ENCODE results near the gene ARHGAP20.

The ARHGAP20 gene, protein sequence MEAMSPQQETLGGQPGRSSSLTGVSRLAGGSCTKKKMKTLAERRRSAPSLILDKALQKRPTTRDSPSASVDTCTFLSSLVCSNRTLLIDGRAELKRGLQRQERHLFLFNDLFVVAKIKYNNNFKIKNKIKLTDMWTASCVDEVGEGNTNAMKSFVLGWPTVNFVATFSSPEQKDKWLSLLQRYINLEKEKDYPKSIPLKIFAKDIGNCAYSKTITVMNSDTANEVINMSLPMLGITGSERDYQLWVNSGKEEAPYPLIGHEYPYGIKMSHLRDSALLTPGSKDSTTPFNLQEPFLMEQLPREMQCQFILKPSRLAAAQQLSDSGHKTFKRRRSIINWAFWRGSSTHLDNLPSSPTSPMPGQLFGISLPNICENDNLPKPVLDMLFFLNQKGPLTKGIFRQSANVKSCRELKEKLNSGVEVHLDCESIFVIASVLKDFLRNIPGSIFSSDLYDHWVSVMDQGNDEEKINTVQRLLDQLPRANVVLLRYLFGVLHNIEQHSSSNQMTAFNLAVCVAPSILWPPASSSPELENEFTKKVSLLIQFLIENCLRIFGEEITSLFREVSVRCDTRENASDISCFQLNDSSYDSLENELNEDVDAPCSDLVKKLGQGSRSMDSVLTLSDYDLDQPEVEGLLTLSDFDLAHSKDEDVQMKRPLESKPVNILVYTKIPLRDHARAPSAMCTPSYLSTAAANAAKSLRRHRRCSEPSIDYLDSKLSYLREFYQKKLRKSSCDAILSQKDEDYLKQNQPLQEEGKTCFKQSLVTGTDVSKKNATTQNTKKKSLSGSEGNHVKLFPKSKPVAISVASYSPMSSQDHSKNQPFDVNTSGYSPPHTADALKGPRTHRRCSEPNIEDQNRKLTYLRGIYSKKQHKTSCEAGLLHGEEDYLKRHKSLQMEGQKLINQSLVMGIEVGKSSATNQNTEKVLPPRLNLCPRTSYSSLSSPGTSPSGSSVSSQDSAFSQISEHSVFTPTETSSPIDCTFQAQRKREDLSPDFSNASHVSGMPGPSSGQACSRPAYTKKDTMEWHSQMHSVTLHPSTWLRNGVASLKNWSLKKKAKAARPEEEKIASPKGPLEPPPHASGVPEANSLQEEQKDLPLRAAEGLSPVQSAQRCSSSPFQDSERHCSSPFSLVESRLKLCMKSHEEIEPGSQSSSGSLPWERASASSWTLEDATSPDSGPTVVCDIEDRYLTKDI

DNA sequence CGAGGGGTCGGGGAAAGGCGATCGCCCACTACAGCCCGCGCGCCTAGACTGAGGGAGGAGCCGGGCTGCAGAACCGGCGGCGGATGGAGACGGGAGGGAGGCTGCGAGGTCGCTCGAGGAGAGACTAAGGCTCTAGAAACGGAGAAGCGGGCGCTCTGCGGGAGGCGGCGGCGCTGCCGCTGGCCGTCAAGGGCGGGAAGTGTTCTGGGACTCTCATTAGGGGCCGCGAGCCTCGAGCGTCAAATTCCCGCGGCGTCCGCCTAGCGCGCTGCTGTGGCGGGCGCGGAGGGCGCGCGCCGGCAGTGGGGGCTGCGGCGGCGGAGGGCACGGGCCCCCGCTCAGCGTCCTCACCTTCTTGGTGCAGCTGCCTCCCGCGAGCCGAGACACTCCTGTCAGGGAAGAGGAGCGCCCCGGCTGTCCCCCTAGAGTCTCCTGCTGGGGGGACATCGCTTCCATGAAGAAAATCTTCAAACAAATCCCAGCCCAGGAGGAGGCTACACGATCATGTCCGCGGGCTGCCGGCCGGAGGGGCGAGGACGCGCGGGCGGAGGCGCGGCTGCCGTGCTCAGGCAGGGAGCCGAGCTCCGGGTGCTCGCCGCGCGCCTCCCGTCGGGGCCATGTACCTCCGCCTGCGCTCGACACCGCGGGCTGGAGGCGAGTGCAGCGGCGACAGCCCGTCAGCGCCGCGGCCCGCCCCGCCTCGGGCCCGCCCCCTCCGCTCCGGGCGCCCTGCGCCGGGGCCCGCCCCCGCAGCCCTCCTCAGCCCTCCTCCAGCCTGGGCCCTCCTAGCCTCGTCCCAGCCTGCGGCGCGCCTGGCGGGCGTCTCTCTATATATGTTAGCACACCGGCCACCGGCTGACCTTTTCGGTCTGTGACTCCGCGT is at the start of gene ARHGAP20:
Gene ARHGAP20 (minus strand): TSS at position 662 of the 883 bp plus-strand sequence. CDS start 206 bp downstream, at position 456.
- no peak for DNase-seq (ENCODE audit: low read depth in 2 of 2)

DNA sequence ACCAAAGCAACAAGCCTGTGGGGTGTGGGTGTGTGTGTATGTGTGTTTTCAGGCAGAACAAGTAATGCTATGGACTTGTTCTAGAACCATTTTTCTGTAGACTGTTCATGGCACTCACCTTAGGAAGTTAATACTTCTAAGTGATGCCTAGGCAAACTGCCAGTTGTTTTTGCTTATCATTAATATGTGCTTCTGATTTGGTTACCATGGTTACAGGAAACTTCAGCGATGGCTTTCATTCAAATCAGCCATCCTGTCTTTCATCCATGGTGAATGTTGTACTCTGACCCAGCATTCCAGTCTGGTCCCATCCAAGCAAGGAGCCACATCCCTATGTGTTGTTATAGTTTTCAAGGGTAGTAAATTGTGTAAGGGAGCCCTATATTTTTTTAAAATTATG is 49.8 kb upstream of the ARHGAP20 start:
- no peak for DNase-seq (ENCODE audit: low read depth in 2 of 2)

DNA sequence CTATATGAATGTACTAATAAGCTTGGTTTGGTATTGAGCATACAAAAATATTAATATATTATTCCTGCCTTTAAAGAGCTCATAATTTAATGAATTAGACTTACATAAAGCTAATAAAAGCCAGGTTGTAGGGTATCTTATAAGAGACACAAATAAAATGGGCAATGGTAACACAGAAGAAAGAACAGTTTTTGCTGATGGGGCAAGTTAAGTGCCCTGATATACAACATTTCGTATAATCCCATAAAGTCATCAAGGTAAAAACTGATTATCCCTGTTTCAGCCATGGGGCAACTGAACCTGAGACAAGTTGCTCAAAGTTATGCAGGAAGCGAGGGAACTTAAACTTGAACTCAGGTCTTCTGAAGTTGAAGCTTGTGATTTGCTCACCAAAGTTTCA is 48.9 kb upstream of the ARHGAP20 start:
- DNase-seq (ENCODE audit: low read depth in 2 of 2): no peak

DNA sequence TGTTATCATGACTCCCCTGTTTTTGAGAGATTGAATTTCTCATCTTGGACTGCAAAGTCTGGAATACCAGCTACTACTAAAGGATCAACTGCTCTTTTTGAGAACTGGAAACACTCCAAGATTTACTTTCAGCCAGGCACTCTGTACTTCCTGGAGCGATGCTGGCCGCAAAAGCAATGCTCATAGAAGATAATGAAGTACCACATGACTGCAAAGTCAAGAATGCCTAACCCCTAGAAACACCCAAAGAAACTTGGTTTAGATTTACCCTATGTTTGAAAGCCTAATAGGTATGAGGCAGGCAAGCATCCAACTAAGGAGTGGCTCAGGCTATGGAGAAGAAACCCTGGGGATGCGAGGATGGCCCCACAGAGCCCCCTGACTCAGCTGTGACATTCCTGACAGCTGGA is 47.7 kb upstream of the ARHGAP20 start:
- DNase-seq (ENCODE audit: low read depth in 2 of 2): no peak

DNA sequence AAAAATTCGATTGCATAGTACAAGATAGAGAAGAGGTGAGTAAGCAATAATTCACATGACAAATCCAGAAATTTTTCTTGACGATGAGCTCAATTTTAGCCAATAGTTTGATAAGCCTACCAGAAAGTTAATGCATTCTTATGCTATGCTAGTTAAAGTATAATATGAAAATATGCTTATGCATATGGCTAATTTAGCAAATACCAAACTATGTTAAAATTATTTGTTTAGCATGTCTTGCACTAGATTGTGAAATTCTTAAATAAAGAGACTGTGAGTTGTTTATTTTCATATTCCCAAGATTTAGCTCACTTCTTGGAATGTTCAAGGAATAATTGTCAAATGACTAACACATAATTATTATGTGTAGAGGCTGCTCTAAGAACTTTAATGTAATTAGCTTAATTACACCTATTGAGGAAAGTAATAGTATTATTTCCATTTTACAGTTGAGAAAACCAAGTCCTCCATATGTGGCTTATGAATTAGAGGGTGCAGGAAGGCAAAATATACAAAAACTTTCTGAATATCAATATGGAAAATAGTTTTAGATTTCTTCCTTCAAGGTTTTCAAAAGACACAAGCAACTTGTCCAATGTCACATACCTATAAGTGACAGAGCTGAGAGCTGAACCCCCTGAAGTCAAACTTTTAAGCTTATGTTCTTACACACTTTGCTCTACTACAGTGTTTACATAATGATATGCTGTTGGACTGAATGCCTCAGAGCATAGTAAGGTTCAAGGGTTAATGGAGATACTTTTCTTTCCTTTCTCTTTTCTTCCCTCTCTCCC is 45.9 kb upstream of the ARHGAP20 start:
- DNase-seq (ENCODE audit: low read depth in 2 of 2): no peak

DNA sequence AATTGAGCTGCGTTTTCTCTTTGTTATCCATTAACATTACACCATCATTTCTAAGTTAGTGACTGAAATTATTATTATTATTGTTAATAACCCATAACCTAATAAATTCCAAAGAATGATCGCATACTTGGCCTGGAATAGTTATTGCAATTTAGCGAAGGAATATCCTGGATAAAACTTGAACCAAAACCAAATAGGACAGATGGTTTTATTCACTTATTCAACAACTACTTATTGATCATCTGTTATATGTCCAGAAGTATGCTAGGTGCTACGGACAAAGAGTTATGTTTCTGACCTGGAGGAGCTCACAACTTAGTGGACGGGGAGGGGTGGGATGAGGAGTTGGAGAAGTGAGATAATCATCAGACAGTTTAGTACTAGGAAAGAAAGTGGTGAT is 44.8 kb upstream of the ARHGAP20 start:
- DNase-seq (ENCODE audit: low read depth in 2 of 2): no peak

DNA sequence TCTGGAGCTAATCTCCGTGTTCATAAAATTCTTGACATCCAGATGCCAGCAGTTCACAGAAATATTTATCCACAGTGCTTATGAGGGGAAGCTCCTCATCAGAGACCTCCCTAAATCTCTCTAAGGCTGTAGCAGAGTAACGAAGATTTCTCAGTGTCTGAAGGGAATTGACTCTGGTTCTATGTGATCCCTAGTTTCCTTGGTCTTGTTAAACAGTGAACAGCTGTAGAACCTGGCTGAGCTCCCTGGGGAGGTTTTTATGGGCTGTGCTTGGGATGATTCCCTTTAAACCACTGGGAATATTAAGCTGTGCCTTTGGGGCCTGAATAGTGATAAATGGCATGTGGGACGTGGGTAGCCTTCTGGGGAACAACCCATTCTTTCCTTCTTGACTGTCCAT is 43.7 kb upstream of the ARHGAP20 start:
- no peak for DNase-seq (ENCODE audit: low read depth in 2 of 2)

DNA sequence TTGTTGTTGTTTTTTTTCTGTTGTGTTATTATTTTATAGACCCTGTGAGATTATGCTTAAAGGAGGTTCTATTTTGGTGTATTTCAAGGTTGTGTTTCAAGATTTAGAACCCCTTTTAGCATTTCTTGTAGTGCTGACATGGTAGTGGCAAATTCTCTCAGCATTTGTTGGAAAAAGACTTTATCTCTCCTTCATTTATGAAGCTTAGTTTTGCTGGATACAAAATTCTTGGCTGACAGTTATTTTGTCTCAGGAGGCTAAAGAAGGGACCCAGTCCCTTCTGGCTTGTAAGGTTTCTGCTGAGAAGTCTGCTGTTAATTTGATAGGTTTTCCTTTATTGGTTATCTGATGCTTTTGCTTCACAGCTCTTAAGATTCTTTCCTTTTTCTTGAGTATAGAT is 40.7 kb upstream of the ARHGAP20 start:
- DNase-seq (ENCODE audit: low read depth in 2 of 2): no peak

DNA sequence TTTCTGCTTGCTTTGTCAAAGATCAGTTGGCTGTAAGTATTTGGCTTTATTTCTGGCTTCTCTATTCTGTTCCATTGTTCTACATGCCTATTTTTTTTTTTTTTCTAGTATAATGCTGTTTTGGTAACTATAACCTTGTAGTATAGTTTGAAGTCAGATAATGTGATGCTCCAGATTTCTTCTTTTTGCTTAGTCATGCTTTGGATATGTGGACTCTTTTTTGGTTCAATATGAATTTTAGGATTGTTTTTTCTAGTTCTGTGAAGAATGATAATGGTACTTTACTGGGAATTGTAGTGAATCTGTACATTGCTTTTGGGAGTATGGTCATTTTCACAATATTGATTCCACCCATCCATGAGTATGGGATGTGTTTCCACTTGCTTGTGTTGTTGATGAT is 37.9 kb upstream of the ARHGAP20 start:
- DNase-seq (ENCODE audit: low read depth in 2 of 2): no peak

DNA sequence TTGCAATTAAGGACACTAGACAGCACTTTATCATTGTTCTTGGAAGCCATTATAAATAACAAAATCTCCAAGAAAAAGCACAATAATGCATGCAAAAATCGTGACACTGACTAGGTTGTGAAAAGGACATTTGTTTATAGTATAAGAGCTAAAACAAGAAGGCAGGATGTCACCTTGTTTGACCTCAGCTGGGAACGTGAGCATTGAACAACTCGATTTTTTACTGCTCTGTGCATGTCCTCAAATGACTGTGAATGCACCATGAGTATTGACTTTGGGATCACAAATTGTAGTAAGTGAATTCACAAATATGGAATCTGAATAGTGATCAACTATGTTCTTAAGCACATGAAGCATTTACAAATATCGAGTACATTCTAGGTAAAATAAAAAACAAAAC is 35.3 kb upstream of the ARHGAP20 start:
- no peak for DNase-seq (ENCODE audit: low read depth in 2 of 2)

DNA sequence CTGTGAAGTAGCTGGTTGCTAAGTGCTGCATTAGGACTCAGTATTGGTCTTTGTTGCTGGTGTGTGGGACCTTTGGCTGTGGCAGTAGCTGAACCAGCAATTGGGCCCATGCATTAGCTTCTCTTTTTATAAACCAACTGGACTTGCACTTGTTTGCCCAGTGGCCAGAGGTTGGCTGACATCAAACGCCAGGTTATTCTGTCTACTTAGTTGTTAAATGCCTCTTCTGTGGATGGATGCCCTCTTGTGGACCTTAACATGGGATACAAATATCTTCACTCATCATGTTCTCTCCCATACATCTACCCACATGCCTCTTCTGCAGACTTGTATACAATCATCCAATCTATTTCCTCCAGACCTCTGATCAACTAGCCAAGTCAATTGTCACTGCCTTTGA is 26.4 kb upstream of the ARHGAP20 start:
- DNase-seq (ENCODE audit: low read depth in 2 of 2): no peak

DNA sequence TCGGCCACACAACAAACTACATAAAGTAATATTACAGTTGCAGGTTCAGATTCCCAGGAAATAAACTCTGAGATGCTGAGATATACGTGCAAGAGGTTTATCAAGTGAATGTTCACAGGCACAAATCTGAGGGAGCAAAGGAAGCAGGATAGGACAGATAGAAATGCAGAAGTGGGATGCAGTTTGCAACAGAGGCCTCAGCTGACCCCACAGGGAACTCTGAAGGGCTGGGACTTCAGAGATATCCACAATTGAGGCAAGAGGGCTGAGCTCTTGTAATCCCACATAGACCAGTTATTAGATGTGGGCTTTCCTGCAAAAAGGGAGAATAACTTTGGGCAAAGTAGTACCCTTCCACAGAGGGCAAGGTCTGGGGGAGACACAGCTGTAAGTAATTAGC is 25.4 kb upstream of the ARHGAP20 start:
- no peak for DNase-seq (ENCODE audit: low read depth in 2 of 2)

DNA sequence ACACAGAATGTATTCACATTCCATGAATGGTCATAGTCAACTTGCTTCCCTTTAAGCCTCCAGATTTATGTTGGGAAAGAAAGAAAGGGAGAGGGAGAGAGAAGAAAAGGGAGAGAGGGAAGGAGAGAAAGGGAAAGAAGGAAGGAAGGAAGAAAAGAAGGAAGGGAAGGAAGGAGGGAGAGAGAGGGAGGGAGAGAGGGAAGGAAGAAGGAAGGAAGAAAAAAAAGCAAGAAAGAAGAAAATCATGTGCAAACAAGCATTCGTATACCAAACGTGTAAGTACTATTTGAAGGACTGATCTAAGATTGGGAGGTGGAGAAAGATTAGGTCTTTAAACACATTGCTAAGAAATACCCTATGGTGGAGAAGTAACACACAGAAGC is 23.9 kb upstream of the ARHGAP20 start:
- DNase-seq (ENCODE audit: low read depth in 2 of 2): no peak

DNA sequence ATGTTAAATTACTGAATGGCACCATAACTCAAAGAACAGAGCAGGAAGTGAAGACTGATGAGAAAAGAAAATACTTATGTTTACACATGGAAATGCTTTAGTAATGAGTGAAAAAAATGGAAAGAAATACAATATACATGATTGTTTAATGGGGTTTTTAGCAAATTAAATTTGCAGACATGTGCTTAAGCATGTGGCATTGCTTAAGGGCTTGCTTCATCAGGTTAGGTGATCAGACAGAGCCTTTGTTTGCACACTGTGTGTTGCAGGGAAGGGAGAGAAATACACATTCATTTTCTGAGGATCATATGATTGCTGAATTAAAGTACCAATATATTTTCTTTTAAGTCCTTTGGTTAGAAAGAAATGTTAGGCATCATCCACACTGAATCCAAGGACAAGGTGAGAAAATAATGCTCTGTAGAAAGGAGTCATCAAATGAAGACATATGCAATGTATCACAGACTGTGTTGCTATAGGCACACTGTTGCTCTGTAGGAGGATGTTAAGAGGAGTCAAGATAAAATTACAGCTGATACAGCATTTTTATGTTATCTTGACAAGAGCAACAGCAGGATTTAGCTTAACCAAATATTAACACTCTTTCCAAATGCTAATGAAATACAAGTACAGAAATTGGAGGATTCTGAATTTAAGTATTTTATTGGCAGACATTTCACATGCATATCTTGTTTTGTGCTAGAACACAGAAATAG is 23.4 kb upstream of the ARHGAP20 start:
- no peak for DNase-seq (ENCODE audit: low read depth in 2 of 2)

DNA sequence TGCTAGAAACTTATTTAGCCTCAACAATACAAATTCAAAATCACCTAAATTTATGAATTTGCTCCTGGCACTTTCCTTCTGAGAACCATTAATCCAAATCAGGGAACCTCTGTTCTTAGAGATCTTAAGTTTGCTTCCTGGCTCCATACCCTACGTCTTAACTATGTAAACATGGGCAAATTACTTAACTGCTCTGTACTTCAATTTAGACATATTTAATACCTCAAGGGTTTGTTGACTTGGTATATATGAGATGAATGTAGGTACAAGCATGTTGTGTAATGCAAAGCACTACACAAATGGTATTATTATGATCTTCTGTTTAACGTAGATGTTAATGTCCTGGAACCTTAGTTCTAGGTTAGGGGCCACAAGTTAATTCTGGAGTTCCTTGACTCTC is 22.6 kb upstream of the ARHGAP20 start:
- DNase-seq (ENCODE audit: low read depth in 2 of 2): no peak

DNA sequence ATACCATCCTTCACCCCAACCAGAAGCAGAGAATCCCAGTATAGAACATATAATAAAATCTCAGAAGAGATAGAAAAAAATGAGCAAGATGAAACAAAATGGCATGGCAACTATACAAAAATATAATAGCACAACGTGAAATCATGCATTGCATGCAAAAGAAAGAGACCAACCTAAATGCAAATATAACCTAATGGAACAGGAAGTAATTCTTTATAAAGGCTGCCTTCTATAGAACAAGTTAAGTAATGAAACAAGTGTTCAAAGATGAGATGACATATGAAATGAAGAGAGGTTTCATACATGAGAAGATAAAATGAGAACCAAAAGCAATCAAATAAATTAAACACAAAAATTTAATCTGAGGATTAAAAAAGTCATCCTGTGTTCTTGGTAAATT is 18.5 kb upstream of the ARHGAP20 start:
- no peak for DNase-seq (ENCODE audit: low read depth in 2 of 2)

DNA sequence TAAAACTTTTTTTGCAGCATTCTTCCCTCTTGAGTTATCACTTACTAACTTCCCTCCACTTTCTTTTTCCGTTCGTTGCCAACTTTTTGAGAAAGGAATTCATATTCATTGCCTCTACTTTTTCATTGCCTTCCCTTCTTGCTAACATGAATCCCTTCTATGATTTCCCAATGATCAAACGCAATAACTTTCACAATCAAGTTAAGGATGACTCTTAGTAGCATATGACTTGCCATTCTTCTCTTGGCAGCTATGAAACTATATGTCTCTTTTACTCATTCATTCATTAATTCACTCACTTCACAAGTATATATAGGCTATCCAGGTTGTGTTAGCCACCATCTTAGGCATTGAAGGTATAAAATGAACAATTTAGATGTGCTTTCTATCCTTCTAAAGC is 16.6 kb upstream of the ARHGAP20 start:
- no peak for DNase-seq (ENCODE audit: low read depth in 2 of 2)

DNA sequence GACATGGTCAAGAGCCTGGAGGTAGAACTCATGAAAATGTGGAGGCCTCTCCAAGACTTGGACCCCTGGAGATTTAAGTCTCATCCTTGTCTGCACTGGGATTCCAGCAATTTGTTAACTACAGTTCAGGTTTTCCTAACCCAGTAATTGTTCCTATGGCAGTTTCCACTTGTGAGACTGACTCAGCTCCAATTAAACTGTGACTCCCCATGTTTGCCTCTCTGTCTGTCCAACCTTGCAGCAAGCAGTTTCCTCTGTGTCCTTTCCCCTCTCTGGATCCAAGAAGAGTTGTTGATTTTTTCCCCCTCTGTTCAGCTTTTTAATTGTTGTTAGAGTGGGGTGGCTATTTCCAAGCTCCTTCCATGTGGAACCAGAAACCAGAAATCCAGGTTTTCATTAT is 16.2 kb upstream of the ARHGAP20 start:
- DNase-seq (ENCODE audit: low read depth in 2 of 2): no peak

DNA sequence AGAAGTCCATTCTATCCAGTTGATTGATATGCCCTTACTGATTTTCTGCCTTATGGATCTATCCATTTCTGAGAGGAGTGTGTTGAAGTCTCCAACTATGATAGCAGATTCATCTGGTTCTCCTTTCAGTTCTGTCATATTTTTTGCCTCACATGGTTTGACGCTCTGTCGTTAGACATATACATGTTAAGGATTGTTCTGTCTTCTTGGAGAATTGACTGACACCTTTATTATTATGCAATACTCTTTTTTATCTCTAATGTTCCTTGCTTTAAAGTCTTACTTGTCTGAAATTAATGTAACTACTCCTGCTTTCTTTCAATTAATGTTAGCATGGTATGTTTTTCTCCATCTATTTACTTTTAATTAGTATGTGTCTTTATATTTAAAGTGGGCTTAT is 12.1 kb upstream of the ARHGAP20 start:
- DNase-seq (ENCODE audit: low read depth in 2 of 2): no peak
